Umbilical cord (tissue), 1 donor: Measurements from ENCODE around the gene RFPL4AL1. TPM values are rescaled to one million over a fixed set of nuclear protein-coding genes. Genes with fewer than 3 reads are reported as not detected.

Source experiments
- total RNA-seq: library from RNA; depleted of rRNA; stranded (reverse); fragments of >200 nt; gene quantifications from one replicate; pipeline ENCODE4 v1.2.3, GENCODE V29; 2014; ENCODE audit warnings: low replicate concordance; ENCODE audit not compliant: insufficient read depth

RFPL4AL1 gene
- total RNA-seq, 1 donor from 2014 or later: 20.2 TPM

Other genes starting within 250 kb of the RFPL4AL1 start
- gene SBK2, start 232.0 kb upstream of the RFPL4AL1 start, total RNA-seq: not detected
- not detected for gene SBK3, start 223.6 kb upstream of the RFPL4AL1 start, total RNA-seq
- 1.4 TPM for gene ZNF579, start 188.3 kb upstream of the RFPL4AL1 start, total RNA-seq
- 2.4 TPM for gene FIZ1, start 169.6 kb upstream of the RFPL4AL1 start, total RNA-seq
- 7.2 TPM for gene ZNF524, start 168.8 kb upstream of the RFPL4AL1 start, total RNA-seq
- gene ZNF865, start 163.5 kb upstream of the RFPL4AL1 start, total RNA-seq: 0.72 TPM
- 5.1 TPM for gene ZNF784, start 144.6 kb upstream of the RFPL4AL1 start, total RNA-seq
- gene ZNF580, start 128.1 kb upstream of the RFPL4AL1 start, total RNA-seq: 17.1 TPM
- 20.0 TPM for gene ZNF581, start 125.5 kb upstream of the RFPL4AL1 start, total RNA-seq
- 9.4 TPM for gene CCDC106, start 120.9 kb upstream of the RFPL4AL1 start, total RNA-seq
- 40.7 TPM for gene U2AF2, start 114.1 kb upstream of the RFPL4AL1 start, total RNA-seq
- 7.5 TPM for gene EPN1, start 93.9 kb upstream of the RFPL4AL1 start, total RNA-seq
- 1.2 TPM for gene NLRP9, start 30.7 kb upstream of the RFPL4AL1 start, total RNA-seq
- gene RFPL4A, start 10.0 kb upstream of the RFPL4AL1 start, total RNA-seq: not detected
- gene NLRP11, start 62.9 kb downstream of the RFPL4AL1 start, total RNA-seq: 0.48 TPM
- 0.24 TPM for gene NLRP4, start 67.4 kb downstream of the RFPL4AL1 start, total RNA-seq
- 1.2 TPM for gene NLRP13, start 163.2 kb downstream of the RFPL4AL1 start, total RNA-seq
- 0.72 TPM for gene NLRP8, start 178.7 kb downstream of the RFPL4AL1 start, total RNA-seq
- 0.24 TPM for gene NLRP5, start 217.7 kb downstream of the RFPL4AL1 start, total RNA-seq